H1 (cell line): ENCODE data around the gene CREBL2. TPM values are rescaled to one million over a fixed set of nuclear protein-coding genes. Genes with fewer than 3 reads are reported as not detected.

Source experiments
- CTCF ChIA-PET: fragments of 300-600 bp; sonication (Branson Sonifier 250); formaldehyde crosslinking; loops from one replicate; lab custom pipeline; 2021; ENCODE audit not compliant: partially characterized antibody; lab: Charles Lee
- POLR2A ChIA-PET: fragments of 300-600 bp; sonication (Branson Sonifier 250); formaldehyde crosslinking; loops from one replicate; lab custom pipeline; 2021; ENCODE audit warnings: inconsistent platforms; ENCODE audit not compliant: partially characterized antibody; lab: Charles Lee
- DNase-seq, 2 experiments: peaks; one replicate each; pipeline versions ENCODE4 v3.0.0 to v3.0.0-alpha.2; 2010 to 2022; ENCODE audit warnings: low spot score in 2 of 2, low read depth in 1 of 2, mixed read lengths in 1 of 2
- FAIRE-seq: peaks from 2 replicates; lab custom pipeline; 2011; peaks lifted over from hg19 to GRCh38; lab: Jason Lieb, UNC
- H2AFZ ChIP-seq: 2 replicates; pipeline ENCODE4 v1.8.1; 2012; ENCODE audit warnings: low read length, inconsistent platforms
- H2AK5ac ChIP-seq: 2 replicates; pipeline ENCODE4 v1.6.1; 2013; ENCODE audit warnings: low read depth, low read length
- H2BK120ac ChIP-seq: replicated peaks from 2 replicates; pipeline ENCODE3; 2013; ENCODE audit warnings: low read depth, low read length, inconsistent platforms
- H2BK12ac ChIP-seq: 2 replicates; pipeline ENCODE4 v1.6.1; 2013; ENCODE audit warnings: low read depth, low read length
- H2BK15ac ChIP-seq: 2 replicates; pipeline ENCODE4 v1.6.1; 2013; ENCODE audit warnings: low read length
- H2BK20ac ChIP-seq: 2 replicates; pipeline ENCODE4 v1.6.1; 2013; ENCODE audit warnings: low read length
- H2BK5ac ChIP-seq: 2 replicates; pipeline ENCODE4 v1.6.1; 2013; ENCODE audit warnings: low read depth, low read length
- H3K14ac ChIP-seq: 2 replicates; pipeline ENCODE4 v1.6.1; 2013; ENCODE audit warnings: inconsistent platforms; ENCODE audit not compliant: insufficient read length
- H3K18ac ChIP-seq: 2 replicates; pipeline ENCODE4 v1.6.1; 2013; ENCODE audit warnings: low read length; ENCODE audit errors: extremely low read depth
- H3K23ac ChIP-seq: 2 replicates; pipeline ENCODE4 v1.6.1; 2013; ENCODE audit warnings: inconsistent platforms; ENCODE audit not compliant: insufficient read length
- H3K23me2 ChIP-seq: 2 replicates; pipeline ENCODE4 v1.6.1; 2013; ENCODE audit warnings: low read depth, low read length
- H3K27ac ChIP-seq: 2 replicates; pipeline ENCODE4 v1.6.1; 2011; ENCODE audit warnings: low read depth, low read length, inconsistent platforms
- H3K27me3 ChIP-seq, 4 experiments: replicated peaks in 1 of 4; 1 replicate in 1 of 4; 2 replicates in 3 of 4; pipeline versions ENCODE4 v1.6.1 to v1.8.1; 2011 to 2013; ENCODE audit warnings: low read length in 3 of 4, mild to moderate bottlenecking in 3 of 4, inconsistent platforms in 2 of 4, mixed read lengths in 2 of 4, moderate library complexity in 1 of 4; ENCODE audit not compliant: control insufficient read depth in 3 of 4, insufficient read depth in 3 of 4; ENCODE audit errors: extremely low read depth in 1 of 4
- H3K36me3 ChIP-seq, 4 experiments: 2 replicates each; pipeline versions ENCODE4 v1.6.1 to v1.8.1; 2011 to 2013; ENCODE audit warnings: mild to moderate bottlenecking in 4 of 4, low read length in 3 of 4, moderate library complexity in 2 of 4, control low read depth in 1 of 4, inconsistent platforms in 1 of 4; ENCODE audit not compliant: insufficient read depth in 4 of 4, control insufficient read depth in 2 of 4
- H3K4ac ChIP-seq: replicated peaks from 2 replicates; pipeline ENCODE3; 2013; ENCODE audit warnings: low read length, low read depth, mixed read lengths, inconsistent platforms; ENCODE audit not compliant: insufficient read length
- H3K4me1 ChIP-seq, 4 experiments: replicated peaks in 1 of 4; 1 replicate in 1 of 4; 2 replicates in 3 of 4; pipeline versions ENCODE4 v1.6.1 to v1.8.1; 2011 to 2013; ENCODE audit warnings: low read length in 3 of 4, inconsistent platforms in 2 of 4, mixed read lengths in 1 of 4; ENCODE audit not compliant: insufficient read depth in 4 of 4, control insufficient read depth in 3 of 4
- H3K4me2 ChIP-seq, 2 experiments: 2 replicates each; pipeline versions ENCODE4 v1.6.1 to v1.8.1; 2011 to 2013; ENCODE audit warnings: low read depth in 2 of 2, low read length in 2 of 2, control low read depth in 1 of 2, inconsistent platforms in 1 of 2, mild to moderate bottlenecking in 1 of 2; ENCODE audit not compliant: insufficient read depth in 1 of 2
- H3K4me3 ChIP-seq, 4 experiments: fragments of 200-600, 300-600 bp in 1 of 4; sonication (generic), shearing (Covaris generic), sonication (Bioruptor Twin) in 1 of 4; 2 replicates each; pipeline versions ENCODE4 v1.5.1 to v1.8.1; 2011 to 2016; ENCODE audit warnings: low read length in 4 of 4, low read depth in 3 of 4, control low read depth in 2 of 4, inconsistent platforms in 2 of 4, mild to moderate bottlenecking in 2 of 4, mixed read lengths in 1 of 4, moderate library complexity in 1 of 4; ENCODE audit not compliant: insufficient read depth in 2 of 4; ENCODE audit errors: extremely low read depth in 1 of 4
- H3K56ac ChIP-seq: replicated peaks from 2 replicates; pipeline ENCODE3; 2013; ENCODE audit warnings: low read depth, mild to moderate bottlenecking, mixed read lengths, low read length, inconsistent platforms; ENCODE audit not compliant: insufficient read length
- H3K79me1 ChIP-seq: 2 replicates; pipeline ENCODE4 v1.6.1; 2013; ENCODE audit warnings: low read depth, low read length, control low read depth
- H3K79me2 ChIP-seq, 2 experiments: 2 replicates each; pipeline versions ENCODE4 v1.6.1 to v1.8.1; 2012 to 2013; ENCODE audit warnings: low read length in 2 of 2, mild to moderate bottlenecking in 2 of 2, inconsistent platforms in 1 of 2; ENCODE audit not compliant: insufficient read depth in 2 of 2, control insufficient read depth in 1 of 2
- H3K9ac ChIP-seq, 4 experiments: replicated peaks in 1 of 4; 1 replicate in 1 of 4; 2 replicates in 3 of 4; pipeline versions ENCODE4 v1.6.1 to v1.8.1; 2011 to 2013; ENCODE audit warnings: low read depth in 3 of 4, low read length in 3 of 4, control low read depth in 2 of 4, mild to moderate bottlenecking in 2 of 4, moderate library complexity in 2 of 4, inconsistent platforms in 1 of 4; ENCODE audit errors: extremely low read depth in 1 of 4
- H3K9me3 ChIP-seq, 2 experiments: 2 replicates each; pipeline versions ENCODE4 v1.6.1 to v1.8.1; 2012 to 2013; ENCODE audit warnings: mild to moderate bottlenecking in 2 of 2, moderate library complexity in 2 of 2, control low read depth in 1 of 2, inconsistent platforms in 1 of 2, low read depth in 1 of 2, low read length in 1 of 2, mixed read lengths in 1 of 2; ENCODE audit not compliant: insufficient read depth in 2 of 2
- H4K20me1 ChIP-seq, 2 experiments: replicated peaks in 1 of 2; 2 replicates each; pipeline versions ENCODE3 to v1.8.1; 2011 to 2013; ENCODE audit warnings: inconsistent platforms in 2 of 2, low read length in 2 of 2, mild to moderate bottlenecking in 1 of 2; ENCODE audit not compliant: insufficient read depth in 2 of 2, control insufficient read depth in 1 of 2
- H4K5ac ChIP-seq: 2 replicates; pipeline ENCODE4 v1.6.1; 2013; ENCODE audit warnings: low read length, low read depth, mixed read lengths, inconsistent platforms; ENCODE audit not compliant: insufficient read length
- H4K8ac ChIP-seq: 2 replicates; pipeline ENCODE4 v1.8.0; 2013; ENCODE audit warnings: mild to moderate bottlenecking, moderate library complexity, low read length, inconsistent platforms; ENCODE audit not compliant: insufficient read depth; ENCODE audit errors: extremely low read depth
- H4K91ac ChIP-seq: replicated peaks from 2 replicates; pipeline ENCODE3; 2013; ENCODE audit warnings: low read length, mixed read lengths, inconsistent platforms; ENCODE audit not compliant: insufficient read length
- ATF2 ChIP-seq: IDR thresholded peaks from 2 replicates; pipeline ENCODE4 v1.6.1; 2012; ENCODE audit warnings: low read length, inconsistent platforms
- EP300 ChIP-seq, 2 experiments: IDR thresholded peaks; 1 replicate in 1 of 2; 2 replicates in 1 of 2; pipeline ENCODE4 v1.6.1; 2011 to 2012; ENCODE audit warnings: low read depth in 2 of 2, low read length in 2 of 2, mild to moderate bottlenecking in 2 of 2, borderline replicate concordance in 1 of 2, inconsistent platforms in 1 of 2, moderate library complexity in 1 of 2
- FOSL1 ChIP-seq: IDR thresholded peaks from 2 replicates; pipeline ENCODE4 v1.6.1; 2011; ENCODE audit warnings: mild to moderate bottlenecking, low read depth, low read length, moderate library complexity; ENCODE audit not compliant: insufficient read depth
- HDAC6 ChIP-seq: IDR thresholded peaks from one replicate; pipeline ENCODE4 v1.7.1; 2012; ENCODE audit warnings: low read depth, mild to moderate bottlenecking, inconsistent platforms, low read length, moderate library complexity
- JUN ChIP-seq: IDR thresholded peaks from 2 replicates; pipeline ENCODE4 v1.6.1; 2011; ENCODE audit warnings: low read depth, mild to moderate bottlenecking, improper control_type of control experiment, low read length
- MAFK ChIP-seq: IDR thresholded peaks from 2 replicates; pipeline ENCODE4 v1.6.1; 2012; ENCODE audit warnings: low read depth, mild to moderate bottlenecking, improper control_type of control experiment, low read length
- POLR2A ChIP-seq, 2 experiments: IDR thresholded peaks; 1 replicate in 1 of 2; 2 replicates in 1 of 2; pipeline ENCODE4 v1.6.1; 2011; ENCODE audit warnings: low read depth in 2 of 2, low read length in 2 of 2, mild to moderate bottlenecking in 2 of 2; ENCODE audit errors: control extremely low read depth in 1 of 2
- WGBS, 2 experiments: shearing (Covaris generic) in 1 of 2; methylation state at CpG; one replicate each; pipeline versions ENCODE4 v1.1.6 to v1.1.7; 2013 to 2015; ENCODE audit warnings: low lambda C conversion rate in 2 of 2, mixed read lengths in 2 of 2, inconsistent platforms in 1 of 2, low coverage in 1 of 2, missing lambda C conversion rate in 1 of 2; ENCODE audit not compliant: insufficient replicate concordance in 2 of 2, insufficient coverage in 1 of 2, insufficient read length in 1 of 2; ENCODE audit errors: extremely low coverage in 1 of 2, missing lambda C conversion rate in 1 of 2; 5-methylcytosine and 5-hydroxymethylcytosine counted together
- polyA plus RNA-seq, 7 experiments: library from polyadenylated mRNA; depleted of rRNA in 3 of 7; stranded (reverse) in 5 of 7; unstranded in 2 of 7; fragments of >200 nt in 5 of 7; fragments of 200-250 nt in 2 of 7; gene quantifications; 1 replicate in 5 of 7; 2 replicates in 1 of 7; 4 replicates in 1 of 7; pipeline versions ENCODE4 v1.2.1 to v1.2.3, GENCODE V29; 2011 to 2013; ENCODE audit warnings: missing spikeins in 2 of 7, mixed read lengths in 2 of 7
- total RNA-seq: library from RNA; stranded (reverse); fragmentation: NEBNext Ultra II Directional; extraction: Animal tissue kit (Norgen Biotek cat#: 25700); gene quantifications from 2 replicates; pipeline ENCODE4 v1.2.1, GENCODE V29; 2021

The CREBL2 gene
- total and polyA plus RNA-seq, 2 of the 8 experiments (the other 6 are each of a cell fraction or from before 2014, with no cell fraction given), result 9.8 to 18.3 TPM

DNA sequence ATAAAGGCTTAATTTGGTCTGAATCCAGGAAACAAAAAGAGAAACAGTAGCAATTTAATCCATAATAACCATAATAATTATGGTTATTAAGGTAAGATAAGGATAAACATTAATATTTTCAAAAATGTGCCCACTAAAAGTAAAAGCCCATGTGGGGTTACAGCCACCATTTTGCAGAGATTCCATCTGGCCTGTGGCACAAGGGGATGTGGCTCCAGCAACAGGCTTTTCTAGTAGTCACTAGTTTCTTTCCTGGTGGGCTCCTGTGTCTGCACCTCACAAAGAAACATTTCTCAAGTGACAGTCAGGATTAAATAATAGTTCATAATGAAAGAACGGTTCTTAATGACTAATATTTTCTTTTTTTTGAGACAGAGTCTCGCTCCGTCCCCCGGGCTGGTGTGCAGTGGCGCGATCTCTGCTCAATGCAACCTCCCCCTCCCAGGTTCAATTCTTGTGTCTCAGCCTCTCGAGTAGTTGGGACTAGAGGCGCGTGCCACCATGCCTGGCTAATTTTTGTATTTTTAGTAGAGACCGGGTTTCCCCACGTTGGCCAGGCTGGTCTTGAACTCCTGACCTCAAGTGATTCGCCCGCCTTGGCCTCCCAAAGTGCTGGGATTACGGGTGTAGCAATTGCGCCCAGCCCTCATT, 52.1 kb downstream of the CREBL2 start:
- H2AFZ ChIP-seq, result no peak overlapping the region
- peaks cover 0 to 5% of the 10 kb centered on the region in 2 experiments; a peak in 1 of 4 replicates for H3K79me2 ChIP-seq
- H3K4ac ChIP-seq, result no peak overlapping the region
- no peak overlapping the region for H2BK120ac ChIP-seq
- H3K14ac ChIP-seq, result no peak overlapping the region
- H3K23me2 ChIP-seq, result no peaks in the 10 kb centered on the region
- no peaks in the 10 kb centered on the region for H3K27me3 ChIP-seq
- ChIA-PET POLR2A (interaction anchor here (1.2 to 1.6 kb wide), 2 partner anchors 15 to 18 kb away, joined by 3 to 5 read pairs; no protein-coding TSS in a partner anchor), CTCF (interaction anchor here (0.8 to 2.3 kb wide), 4 partner anchors 8 to 288 kb away, joined by 5 to 11 read pairs (median 6); no protein-coding TSS in a partner anchor)
- no peak overlapping the region for H3K23ac ChIP-seq
- no peak overlapping the region for H3K4me2 ChIP-seq
- no peak overlapping the region; the same call in 1 of the 2 replicates for H2BK12ac ChIP-seq
- peaks cover 0 to 9% (median 2%) of the 10 kb centered on the region in 4 experiments; a peak in 4 of 8 replicates for H3K36me3 ChIP-seq
- no peak overlapping the region for H2BK5ac ChIP-seq
- no peak overlapping the region for H3K18ac ChIP-seq
- H3K9me3 ChIP-seq, result no peaks in the 10 kb centered on the region
- no peak for DNase-seq
- 95% methylated on average over 15 of the region's 15 CpGs; no CpG with 5 or more reads in 1 of the 2 experiments for WGBS, 2 experiments
- H4K20me1 ChIP-seq, result no peaks in the 10 kb centered on the region
- H4K5ac ChIP-seq, result no peak overlapping the region
- H2BK20ac ChIP-seq, result no peak overlapping the region
- H3K4me1 ChIP-seq, result peaks cover 4 to 18% (median 14%) of the 10 kb centered on the region in 4 experiments; a peak in 6 of 7 replicates
- no peak for FAIRE-seq
- H3K4me3 ChIP-seq, result no peak overlapping the region
- no peak overlapping the region for H2AK5ac ChIP-seq
- no peak overlapping the region for H4K8ac ChIP-seq
- H2BK15ac ChIP-seq, result no peak overlapping the region
- no peak overlapping the region for H3K9ac ChIP-seq
- H3K27ac ChIP-seq, result no peak overlapping the region
- no peak overlapping the region for H3K56ac ChIP-seq
- H3K79me1 ChIP-seq, result no peaks in the 10 kb centered on the region
- no peak overlapping the region for H4K91ac ChIP-seq
- TF ChIP-seq JUN, result no peak
- TF ChIP-seq EP300 (IDR thresholded peaks at IDR 0.05; ENCODE audit: borderline replicate concordance in 1 of 2, low read depth in 2 of 2, low read length in 2 of 2), result no peak
- no peak for TF ChIP-seq FOSL1
- no peak for TF ChIP-seq ATF2
- no peak for TF ChIP-seq MAFK
- no peak for TF ChIP-seq POLR2A (IDR thresholded peaks at IDR 0.05; ENCODE audit: control extremely low read depth in 1 of 2, low read depth in 2 of 2, low read length in 2 of 2)
- TF ChIP-seq HDAC6, result no peak
